ENCODE data around the gene GLMP. TPM values are rescaled to one million over a fixed set of nuclear protein-coding genes. Genes with fewer than 3 reads are reported as not detected.

Gene GLMP
- total RNA-seq, 4 donors from 2014 or later: 27.0 to 47.8 (median 37.5) TPM

DNA sequence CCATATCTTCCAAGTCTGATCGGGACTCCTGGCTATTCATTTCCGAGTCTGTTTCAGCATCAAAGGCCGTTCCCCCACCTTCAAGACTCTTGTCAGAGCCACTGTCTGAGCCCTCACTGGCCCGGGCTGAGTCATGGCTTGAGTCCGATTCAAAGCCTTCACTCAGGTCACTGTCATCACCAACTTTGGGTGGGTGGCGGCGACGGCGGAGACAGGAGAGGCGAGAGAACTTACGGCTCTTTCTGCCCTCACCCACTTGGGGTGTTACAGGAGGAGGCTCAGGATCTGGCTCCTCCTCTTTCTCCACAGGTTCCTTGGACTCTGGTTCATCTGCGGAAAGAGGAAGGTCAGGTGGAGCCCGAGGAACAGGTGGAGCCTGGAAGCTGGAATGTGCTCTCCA lies 29.4 kb downstream of the GLMP start:
- H3K27ac ChIP-seq (replicated peaks in 1 of 4): no peak overlapping the region
- TF ChIP-seq POLR2A (IDR thresholded peaks at IDR 0.05; ENCODE audit: low read depth): no peak
- no peak for TF ChIP-seq CTCF (IDR thresholded peaks at IDR 0.05)
- no peak for TF ChIP-seq EP300 (IDR thresholded peaks at IDR 0.05)
- TF ChIP-seq POLR2AphosphoS5 (IDR thresholded peaks at IDR 0.05): no peak
- no peak overlapping the region for H3K4me3 ChIP-seq
- 89% methylated on average over 13 of the region's 13 CpGs for WGBS
- no peak for DNase-seq (ENCODE audit: extremely low spot score)
- peaks cover 0 to 9% (median 0%) of the 10 kb centered on the region in 4 donors for H3K4me1 ChIP-seq
- H3K9me3 ChIP-seq: no peaks in the 10 kb centered on the region
- no peaks in the 10 kb centered on the region for H3K27me3 ChIP-seq
- H3K36me3 ChIP-seq: peaks cover 53 to 100% (median 97%) of the 10 kb centered on the region in 4 donors
- intact Hi-C loops (cut with DNase I): no loop called here

- H3K4me1 ChIP-seq: peaks cover 0 to 9% (median 0%) of the 10 kb centered on the region in 4 donors
- DNase-seq (ENCODE audit: extremely low spot score): no peak
- H3K27ac ChIP-seq (replicated peaks in 1 of 4): no peak overlapping the region
- TF ChIP-seq POLR2AphosphoS5 (IDR thresholded peaks at IDR 0.05) (no peak), POLR2A (IDR thresholded peaks at IDR 0.05; ENCODE audit: low read depth) (no peak), CTCF (IDR thresholded peaks at IDR 0.05) (no peak), EP300 (IDR thresholded peaks at IDR 0.05) (no peak)
- no peaks in the 10 kb centered on the region for H3K27me3 ChIP-seq
- 92% methylated on average over 9 of the region's 9 CpGs for WGBS
- H3K9me3 ChIP-seq: no peaks in the 10 kb centered on the region
- intact Hi-C loops (cut with DNase I): no loop called here
- peaks cover 78 to 100% (median 97%) of the 10 kb centered on the region in 4 donors for H3K36me3 ChIP-seq
- no peak overlapping the region for H3K4me3 ChIP-seq
These were observed 32.2 kb downstream of the GLMP start for GRCh38 chr1:156263288-156263655.

- DNase-seq (ENCODE audit: extremely low spot score): no peak
- H3K4me1 ChIP-seq: peaks cover 0 to 9% (median 0%) of the 10 kb centered on the region in 4 donors
- 66% methylated on average over 9 of the region's 9 CpGs for WGBS
- peaks cover 78 to 100% (median 97%) of the 10 kb centered on the region in 4 donors for H3K36me3 ChIP-seq
- no peak overlapping the region for H3K27ac ChIP-seq (replicated peaks in 1 of 4)
- no peaks in the 10 kb centered on the region for H3K9me3 ChIP-seq
- intact Hi-C loops (cut with DNase I): no loop called here
- TF ChIP-seq CTCF (IDR thresholded peaks at IDR 0.05) (no peak), POLR2AphosphoS5 (IDR thresholded peaks at IDR 0.05) (no peak), EP300 (IDR thresholded peaks at IDR 0.05) (no peak), POLR2A (IDR thresholded peaks at IDR 0.05; ENCODE audit: low read depth) (no peak)
- H3K4me3 ChIP-seq: no peak overlapping the region
- H3K27me3 ChIP-seq: no peaks in the 10 kb centered on the region
These were observed 32.8 kb downstream of the GLMP start for GRCh38 chr1:156262461-156263287.

DNA sequence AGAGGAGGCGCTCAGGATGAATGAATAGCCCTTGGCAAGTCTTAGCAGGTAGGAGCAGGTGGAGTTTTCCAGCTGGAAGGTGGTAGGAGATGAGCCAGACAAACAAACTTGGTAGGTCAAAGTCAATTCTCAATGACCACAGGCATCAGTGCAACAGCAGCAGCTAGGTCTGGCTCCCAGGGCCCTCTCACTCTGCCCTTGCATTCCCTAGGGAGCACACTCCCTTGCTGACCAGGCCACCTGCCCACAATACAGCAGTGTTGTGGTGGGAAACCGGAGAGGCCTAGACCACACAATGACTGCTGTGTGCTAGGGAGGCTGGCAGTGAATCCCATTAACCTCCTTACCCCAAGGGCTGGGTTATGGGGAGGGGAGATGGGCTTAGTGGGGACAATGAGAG lies 34.6 kb downstream of the GLMP start:
- peaks cover 0 to 9% (median 0%) of the 10 kb centered on the region in 4 donors for H3K4me1 ChIP-seq
- H3K27me3 ChIP-seq: no peaks in the 10 kb centered on the region
- DNase-seq (ENCODE audit: extremely low spot score): no peak
- H3K9me3 ChIP-seq: no peaks in the 10 kb centered on the region
- peaks cover 73 to 100% (median 97%) of the 10 kb centered on the region in 4 donors for H3K36me3 ChIP-seq
- 86% methylated on average over 2 of the region's 2 CpGs for WGBS
- no peak overlapping the region for H3K27ac ChIP-seq (replicated peaks in 1 of 4)
- TF ChIP-seq POLR2AphosphoS5 (IDR thresholded peaks at IDR 0.05) (no peak), POLR2A (IDR thresholded peaks at IDR 0.05; ENCODE audit: low read depth) (no peak), EP300 (IDR thresholded peaks at IDR 0.05) (no peak)
- H3K4me3 ChIP-seq: no peak overlapping the region
- intact Hi-C loops (cut with DNase I): no loop called here

DNA sequence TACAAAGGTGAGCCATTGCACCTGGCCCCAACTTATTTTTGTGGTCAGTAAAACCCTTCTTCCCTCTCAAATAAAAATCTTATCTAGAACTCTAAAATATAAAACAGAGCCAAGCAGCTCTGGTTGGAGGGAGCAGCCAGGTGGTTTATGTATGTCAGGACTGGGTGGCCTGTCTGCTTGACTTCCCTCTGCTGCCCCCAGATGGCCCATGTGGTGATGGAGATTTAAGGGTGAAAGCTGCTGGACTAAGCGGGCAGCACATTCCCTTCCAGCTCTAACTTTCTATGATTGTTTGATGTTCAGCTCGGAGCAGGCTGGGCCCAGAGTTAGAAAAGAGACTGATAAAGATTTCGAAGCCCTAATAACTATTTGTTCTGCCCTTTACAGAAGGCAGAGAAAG lies 35.7 kb downstream of the GLMP start:
- H3K9me3 ChIP-seq: no peaks in the 10 kb centered on the region
- peaks cover 0 to 9% (median 0%) of the 10 kb centered on the region in 4 donors for H3K4me1 ChIP-seq
- intact Hi-C loops (cut with DNase I): no loop called here
- TF ChIP-seq EP300 (IDR thresholded peaks at IDR 0.05) (no peak), POLR2AphosphoS5 (IDR thresholded peaks at IDR 0.05) (no peak), CTCF (IDR thresholded peaks at IDR 0.05) (no peak), POLR2A (IDR thresholded peaks at IDR 0.05; ENCODE audit: low read depth) (no peak)
- no peaks in the 10 kb centered on the region for H3K27me3 ChIP-seq
- no peak overlapping the region for H3K27ac ChIP-seq (replicated peaks in 1 of 4)
- no peak overlapping the region for H3K4me3 ChIP-seq
- 70% methylated on average over 3 of the region's 3 CpGs for WGBS
- DNase-seq (ENCODE audit: extremely low spot score): no peak
- H3K36me3 ChIP-seq: peaks cover 70 to 100% (median 97%) of the 10 kb centered on the region in 4 donors
